ENCODE results near the gene P2RY8.
A peak's percentile ranks its signal among the peaks of the same experiment; 100 is the strongest.

P2RY8 gene

GRCh38 chrX:1582686-1583437, 45.9 kb upstream of the P2RY8 start (continued):
- TF ChIP-seq ZNF335 (tag by site-specific recombination; conservative IDR thresholded peaks at IDR 0.05) (no peak), ZBTB44 (tag by site-specific recombination; IDR thresholded peaks at IDR 0.05) (no peak), ZSCAN16 (tag by site-specific recombination; IDR thresholded peaks at IDR 0.05) (no peak), BCL11B (tag by site-specific recombination; IDR thresholded peaks at IDR 0.05; ENCODE audit: low read depth) (no peak), SP7 (tag by site-specific recombination; IDR thresholded peaks at IDR 0.05) (peak; percentile 85), ZXDB (tag by site-specific recombination; IDR thresholded peaks at IDR 0.05) (0 out of 2 replicates have a peak, but pooled peaks have one; percentile 22), ZNF114 (tag by site-specific recombination; IDR thresholded peaks at IDR 0.05) (no peak), ZNF585B (tag by site-specific recombination; IDR thresholded peaks at IDR 0.05) (no peak), ZNF843 (tag by site-specific recombination; IDR thresholded peaks at IDR 0.05) (peak; percentile 79), HOXA7 (CRISPR knock-in tag; IDR thresholded peaks at IDR 0.05; ENCODE audit: borderline replicate concordance) (no peak), ZNF548 (tag by site-specific recombination; IDR thresholded peaks at IDR 0.05) (no peak), ZNF518A (tag by site-specific recombination; conservative IDR thresholded peaks at IDR 0.05; ENCODE audit: low read depth) (peak; percentile 43; the same call in 1 of the 2 replicates), ZNF280C (tag by site-specific recombination; IDR thresholded peaks at IDR 0.05) (no peak), ZNF645 (tag by site-specific recombination; IDR thresholded peaks at IDR 0.05) (no peak), GLI4 (tag by site-specific recombination; IDR thresholded peaks at IDR 0.05) (no peak), ZNF324 (tag by site-specific recombination; IDR thresholded peaks at IDR 0.05) (peak; percentile 75), ZNF600 (tag by site-specific recombination; IDR thresholded peaks at IDR 0.05) (peak; percentile 83), ZBTB7A (tag by site-specific recombination; IDR thresholded peaks at IDR 0.05; ENCODE audit: low read depth) (no peak), TSHZ1 (tag by site-specific recombination; IDR thresholded peaks at IDR 0.05; ENCODE audit: borderline replicate concordance) (peak; percentile 62; the same call in 1 of the 2 replicates), ZNF529 (tag by site-specific recombination; IDR thresholded peaks at IDR 0.05; ENCODE audit: insufficient replicate concordance) (no peak), TRIM28 (IDR thresholded peaks at IDR 0.05; ENCODE audit: borderline replicate concordance, low read length) (0 out of 2 replicates have a peak, but pooled peaks have one; percentile 14), ZBTB17 (tag by site-specific recombination; IDR thresholded peaks at IDR 0.05) (peak; percentile 74; the same call in 1 of the 2 replicates)

Measured in HEK293 (cell line).